Mesenchymal stem cell (in vitro differentiated cells and primary cell): ENCODE measurements around the gene SLC25A26.

Experiments
- DNase-seq: peaks from one replicate; pipeline ENCODE4 v3.0.0-alpha.2; 2013
- H2AFZ ChIP-seq: one replicate; pipeline ENCODE4 v1.6.1; 2013; ENCODE audit warnings: low read depth, mild to moderate bottlenecking, control low read depth, inconsistent platforms, low read length, moderate library complexity
- H2AK5ac ChIP-seq: 2 replicates; pipeline ENCODE4 v1.6.1; 2013; ENCODE audit warnings: low read length, moderate library complexity, mild to moderate bottlenecking, inconsistent platforms; ENCODE audit not compliant: severe bottlenecking
- H2BK120ac ChIP-seq: one replicate; pipeline ENCODE4 v1.6.1; 2013; ENCODE audit warnings: low read depth, mild to moderate bottlenecking, inconsistent platforms, low read length, moderate library complexity
- H2BK12ac ChIP-seq, 2 experiments: one replicate each; pipeline ENCODE4 v1.6.1; 2013; ENCODE audit warnings: inconsistent platforms in 2 of 2, low read length in 2 of 2, mild to moderate bottlenecking in 2 of 2, moderate library complexity in 2 of 2, control low read depth in 1 of 2
- H2BK15ac ChIP-seq: one replicate; pipeline ENCODE4 v1.6.1; 2013; ENCODE audit warnings: mild to moderate bottlenecking, low read depth, inconsistent platforms; ENCODE audit not compliant: poor library complexity, severe bottlenecking
- H2BK5ac ChIP-seq: 2 replicates; pipeline ENCODE4 v1.6.1; 2013; ENCODE audit warnings: low read depth, mild to moderate bottlenecking, low read length, control low read depth, inconsistent platforms; ENCODE audit not compliant: poor library complexity, severe bottlenecking
- H3K14ac ChIP-seq, 2 experiments: one replicate each; pipeline ENCODE4 v1.6.1; 2013; ENCODE audit warnings: inconsistent platforms in 2 of 2, low read length in 2 of 2, control low read depth in 1 of 2, mild to moderate bottlenecking in 1 of 2, moderate library complexity in 1 of 2
- H3K18ac ChIP-seq, 2 experiments: one replicate each; pipeline ENCODE4 v1.6.1; 2013; ENCODE audit warnings: inconsistent platforms in 2 of 2, low read length in 2 of 2, control low read depth in 1 of 2, low read depth in 1 of 2, mild to moderate bottlenecking in 1 of 2
- H3K23ac ChIP-seq, 2 experiments: one replicate each; pipeline ENCODE4 v1.6.1; 2013; ENCODE audit warnings: inconsistent platforms in 2 of 2, low read length in 2 of 2, mild to moderate bottlenecking in 2 of 2, moderate library complexity in 2 of 2, control low read depth in 1 of 2
- H3K27ac ChIP-seq: 2 replicates; pipeline ENCODE4 v1.5.1; 2013; ENCODE audit warnings: mild to moderate bottlenecking, moderate library complexity, low read length, control low read depth, inconsistent platforms; ENCODE audit not compliant: poor library complexity, severe bottlenecking
- H3K27me3 ChIP-seq, 2 experiments: 2 replicates each; pipeline versions ENCODE4 v1.6.1 to v1.7.0; 2013; ENCODE audit warnings: low read length in 2 of 2, mild to moderate bottlenecking in 2 of 2, moderate library complexity in 2 of 2, control low read depth in 1 of 2, inconsistent platforms in 1 of 2; ENCODE audit not compliant: control insufficient read depth in 1 of 2, insufficient read depth in 1 of 2
- H3K36me3 ChIP-seq, 2 experiments: 2 replicates each; pipeline versions ENCODE4 v1.6.1 to v1.7.0; 2013; ENCODE audit warnings: low read length in 2 of 2, control low read depth in 1 of 2, inconsistent platforms in 1 of 2, low read depth in 1 of 2, mild to moderate bottlenecking in 1 of 2; ENCODE audit not compliant: insufficient read depth in 2 of 2, control insufficient read depth in 1 of 2
- H3K4ac ChIP-seq, 2 experiments: one replicate each; pipeline ENCODE4 v1.6.1; 2013; ENCODE audit warnings: inconsistent platforms in 2 of 2, low read length in 2 of 2, mild to moderate bottlenecking in 2 of 2, moderate library complexity in 2 of 2, control low read depth in 1 of 2, low read depth in 1 of 2
- H3K4me1 ChIP-seq: 2 replicates; pipeline ENCODE4 v1.6.1; 2013; ENCODE audit warnings: low read depth, low read length, control low read depth; ENCODE audit not compliant: control insufficient read depth, insufficient read depth
- H3K4me2 ChIP-seq: 2 replicates; pipeline ENCODE4 v1.6.1; 2013; ENCODE audit warnings: low read length, mild to moderate bottlenecking, inconsistent platforms; ENCODE audit not compliant: poor library complexity, severe bottlenecking
- H3K4me3 ChIP-seq, 2 experiments: 2 replicates each; pipeline versions ENCODE4 v1.5.1 to v1.7.0; 2013; ENCODE audit warnings: low read length in 2 of 2, mild to moderate bottlenecking in 2 of 2, control low read depth in 1 of 2, low read depth in 1 of 2; ENCODE audit not compliant: insufficient read depth in 1 of 2
- H3K79me1 ChIP-seq: replicated peaks from 2 replicates; pipeline ENCODE4 v1.6.1; 2013; ENCODE audit warnings: mild to moderate bottlenecking, control low read depth, low read length, inconsistent platforms; ENCODE audit not compliant: poor library complexity, severe bottlenecking
- H3K9ac ChIP-seq: 2 replicates; pipeline ENCODE4 v1.7.0; 2013; ENCODE audit warnings: mild to moderate bottlenecking, low read length, moderate library complexity
- H3K9me3 ChIP-seq: 2 replicates; pipeline ENCODE4 v1.7.0; 2013; ENCODE audit warnings: mild to moderate bottlenecking, low read length; ENCODE audit not compliant: control insufficient read depth
- H4K8ac ChIP-seq: one replicate; pipeline ENCODE4 v1.6.1; 2013; ENCODE audit warnings: inconsistent platforms, mild to moderate bottlenecking, low read length, moderate library complexity
- H4K91ac ChIP-seq: one replicate; pipeline ENCODE4 v1.6.1; 2013; ENCODE audit warnings: mild to moderate bottlenecking, low read length, inconsistent platforms
- WGBS: methylation state at CpG from one replicate; pipeline ENCODE4 v1.1.7; 2013; ENCODE audit warnings: mixed read lengths; 5-methylcytosine and 5-hydroxymethylcytosine counted together

SLC25A26 gene

DNA sequence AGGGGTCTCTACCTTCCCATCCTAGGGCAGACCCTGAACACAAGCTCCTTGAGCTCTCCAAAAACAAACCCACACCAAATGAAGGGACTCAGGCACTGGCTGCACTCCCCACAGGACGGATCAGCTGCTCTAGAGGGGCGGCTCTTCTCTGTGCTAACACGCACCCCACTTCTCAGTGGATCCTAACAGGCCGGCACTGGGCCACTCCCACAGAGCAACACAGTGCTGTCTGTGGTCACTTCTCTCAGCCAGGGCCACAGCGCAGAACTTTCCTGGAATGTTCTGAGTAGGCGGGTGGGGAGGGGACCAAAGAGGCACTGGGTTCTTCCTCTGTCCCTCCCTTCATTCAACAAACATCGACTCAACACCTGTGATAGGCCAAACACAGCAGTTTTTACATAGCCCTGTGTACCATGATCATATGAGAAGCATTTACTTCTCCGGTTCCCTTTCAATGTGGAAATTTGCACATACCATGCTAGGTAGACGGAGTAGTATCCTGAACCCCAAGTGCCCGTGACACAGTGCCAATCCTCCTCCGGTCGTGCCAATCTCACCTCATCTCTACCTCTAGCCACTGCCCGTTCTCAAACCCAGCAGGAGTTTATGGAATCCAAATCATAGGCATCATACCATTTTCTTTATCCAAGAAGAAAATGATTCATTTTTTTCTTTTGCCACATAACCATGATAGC lies 181.9 kb downstream of the SLC25A26 start:
- Histone ChIP-seq H2AFZ (no peak overlapping the region), H3K27ac (no peak overlapping the region), H2BK5ac (no peak overlapping the region), H3K4me3 (no peak overlapping the region), H3K9me3 (no peaks in the 10 kb centered on the region), H3K36me3 (peaks cover 10 to 69% of the 10 kb centered on the region in 2 experiments), H3K4ac (no peak overlapping the region), H4K8ac (no peak overlapping the region), H3K23ac (no peak overlapping the region), H3K14ac (no peak overlapping the region), H3K27me3 (no peaks in the 10 kb centered on the region), H3K9ac (no peak overlapping the region), H2BK120ac (no peak overlapping the region), H3K18ac (no peak overlapping the region), H3K79me1 (peaks cover 55% of the 10 kb centered on the region), H3K4me1 (peaks cover 53% of the 10 kb centered on the region), H4K91ac (no peak overlapping the region), H3K4me2 (no peak overlapping the region), H2BK15ac (no peak overlapping the region), H2BK12ac (no peak overlapping the region), H2AK5ac (peak overlapping the region; percentile 24)
- no peak for DNase-seq
- 95% methylated on average over 13 of the region's 13 CpGs for WGBS

DNA sequence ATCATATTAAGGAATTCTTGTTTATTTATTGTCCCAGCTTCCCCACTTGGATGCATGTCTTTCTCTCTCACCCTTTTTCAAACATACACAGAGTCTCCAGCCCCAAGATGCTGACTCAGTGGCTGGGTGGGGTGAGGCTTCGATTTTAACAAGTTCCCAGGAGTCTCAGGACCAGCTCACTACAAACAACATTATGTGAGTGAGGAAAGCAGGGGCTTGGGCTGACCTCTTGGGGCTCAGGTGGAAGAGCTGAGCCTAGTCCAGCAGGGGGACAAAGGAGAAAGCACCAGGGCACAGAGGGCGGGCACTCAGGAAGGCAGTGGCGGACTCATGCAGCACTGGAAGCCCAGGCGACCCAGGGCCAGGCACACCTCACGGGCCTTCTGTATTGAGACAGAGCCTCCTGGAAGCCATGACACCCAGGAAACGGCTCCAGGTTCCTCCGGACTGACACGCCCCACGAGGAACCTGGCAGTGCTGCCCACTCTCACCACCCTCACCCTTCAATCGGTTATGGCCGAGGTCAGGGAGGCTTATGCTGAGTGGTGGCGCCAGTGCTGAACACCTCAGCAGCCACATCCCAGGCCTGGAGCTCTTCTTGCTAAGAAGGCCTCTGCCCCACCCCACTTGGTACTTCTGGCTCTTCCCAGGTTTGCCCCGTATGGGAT lies 182.7 kb downstream of the SLC25A26 start:
- Histone ChIP-seq H3K9me3 (no peaks in the 10 kb centered on the region), H3K27ac (no peak overlapping the region), H3K9ac (no peak overlapping the region), H4K8ac (no peak overlapping the region), H2BK120ac (no peak overlapping the region), H3K4me1 (peaks cover 56% of the 10 kb centered on the region), H3K27me3 (no peaks in the 10 kb centered on the region), H2BK12ac (no peak overlapping the region), H3K79me1 (peaks cover 56% of the 10 kb centered on the region), H2AK5ac (peak overlapping the region; percentile 54), H3K4me2 (no peak overlapping the region), H3K14ac (no peak overlapping the region), H3K4me3 (no peak overlapping the region), H4K91ac (no peak overlapping the region), H3K18ac (no peak overlapping the region), H3K36me3 (peaks cover 8 to 69% of the 10 kb centered on the region in 2 experiments), H2AFZ (no peak overlapping the region), H2BK15ac (no peak overlapping the region), H2BK5ac (no peak overlapping the region), H3K23ac (peak overlapping the region in 1 of 2 experiments; percentile 26), H3K4ac (no peak overlapping the region)
- whole genome bisulfite sequencing, result 88% methylated on average over 12 of the region's 13 CpGs
- no peak for DNase-seq

DNA sequence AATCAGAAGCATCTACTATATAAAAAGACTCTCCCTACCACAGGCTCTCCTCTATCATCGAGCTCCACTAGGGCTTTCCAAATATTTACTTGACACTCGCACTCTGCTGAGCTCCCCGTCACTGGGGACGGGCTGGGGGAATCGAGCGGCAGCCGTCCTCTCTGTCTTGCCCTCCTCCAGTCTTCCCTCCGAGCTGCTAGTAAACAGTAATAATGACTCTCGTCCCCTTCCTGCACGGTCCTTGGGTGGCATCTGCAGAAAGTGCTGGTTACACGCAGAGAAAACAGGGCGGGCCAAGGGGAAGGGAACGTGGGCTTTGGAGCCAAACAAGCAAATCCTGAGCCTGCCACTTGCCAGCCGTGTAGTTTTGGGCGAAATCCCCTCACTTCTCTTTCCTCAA lies 183.4 kb downstream of the SLC25A26 start:
- WGBS, result 76% methylated on average over 15 of the region's 15 CpGs
- no peak overlapping the region for H3K23ac ChIP-seq
- no peak overlapping the region for H3K14ac ChIP-seq
- no peak overlapping the region for H4K8ac ChIP-seq
- H3K4me2 ChIP-seq, result no peak overlapping the region
- no peak overlapping the region for H2BK15ac ChIP-seq
- H3K18ac ChIP-seq, result no peak overlapping the region
- no peak overlapping the region for H2BK5ac ChIP-seq
- no peaks in the 10 kb centered on the region for H3K9me3 ChIP-seq
- no peak overlapping the region for H2BK12ac ChIP-seq
- peaks cover 51% of the 10 kb centered on the region for H3K79me1 ChIP-seq
- H3K9ac ChIP-seq, result no peak overlapping the region
- H3K27me3 ChIP-seq, result no peaks in the 10 kb centered on the region
- H2AK5ac ChIP-seq, result no peak overlapping the region
- no peak for DNase-seq
- H3K36me3 ChIP-seq, result peaks cover 9 to 67% of the 10 kb centered on the region in 2 experiments
- no peak overlapping the region for H3K4me3 ChIP-seq
- H4K91ac ChIP-seq, result no peak overlapping the region
- peaks cover 58% of the 10 kb centered on the region for H3K4me1 ChIP-seq
- H3K4ac ChIP-seq, result no peak overlapping the region
- H2AFZ ChIP-seq, result no peak overlapping the region
- no peak overlapping the region for H3K27ac ChIP-seq
- no peak overlapping the region for H2BK120ac ChIP-seq

DNA sequence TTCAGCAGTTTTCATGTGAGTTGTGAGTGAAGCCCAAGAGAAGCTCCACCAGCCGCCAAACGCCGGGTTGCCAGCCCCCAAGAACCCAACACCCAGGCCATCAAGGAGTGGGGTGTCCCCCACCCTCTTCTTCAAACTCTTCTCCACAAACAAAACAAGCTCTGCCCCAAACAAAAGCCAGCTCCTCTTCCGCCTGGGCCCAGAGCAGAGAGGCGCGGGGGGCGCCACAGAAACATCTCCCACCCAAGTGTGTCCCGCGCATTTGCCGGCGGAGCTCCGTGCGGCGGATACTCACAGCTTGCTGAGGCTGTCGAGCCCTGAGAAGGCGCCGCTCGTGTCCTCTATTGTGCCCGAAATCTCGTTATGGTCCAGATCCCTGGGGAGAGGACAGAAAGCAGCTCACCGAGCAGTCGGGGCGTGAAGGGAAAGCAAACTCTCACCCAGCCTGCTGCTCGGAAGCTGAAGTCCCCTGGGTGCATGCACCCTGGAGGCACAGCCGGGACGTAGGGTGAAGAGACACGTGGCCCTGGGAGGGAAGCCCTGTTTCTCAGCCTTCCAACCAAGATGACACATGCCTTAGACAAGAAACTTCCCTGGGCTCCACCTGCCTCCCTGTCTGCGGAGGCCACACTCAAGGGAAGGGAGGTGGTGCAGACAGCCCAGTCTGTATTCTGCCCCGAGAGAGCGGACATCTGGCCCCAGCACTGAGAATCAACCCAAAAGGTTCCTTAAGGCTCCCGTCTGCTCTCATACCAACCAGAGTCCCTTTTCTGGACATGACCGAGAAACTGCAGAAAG lies 184.3 kb downstream of the SLC25A26 start:
- Histone ChIP-seq H3K4ac (no peak overlapping the region), H2BK15ac (no peak overlapping the region), H3K4me2 (no peak overlapping the region), H4K91ac (no peak overlapping the region), H3K14ac (no peak overlapping the region), H3K79me1 (peaks cover 53% of the 10 kb centered on the region), H3K4me3 (no peak overlapping the region), H3K9ac (no peak overlapping the region), H3K23ac (no peak overlapping the region), H3K27me3 (no peaks in the 10 kb centered on the region), H4K8ac (no peak overlapping the region), H3K36me3 (peaks cover 18 to 72% of the 10 kb centered on the region in 2 experiments), H2BK12ac (no peak overlapping the region), H3K18ac (no peak overlapping the region), H3K9me3 (no peaks in the 10 kb centered on the region), H3K27ac (no peak overlapping the region), H2BK120ac (no peak overlapping the region), H2AK5ac (no peak overlapping the region), H3K4me1 (peaks cover 58% of the 10 kb centered on the region), H2AFZ (no peak overlapping the region), H2BK5ac (no peak overlapping the region)
- DNase-seq, result no peak
- 97% methylated on average over 32 of the region's 32 CpGs for WGBS
